Astrocyte of the cerebellum (primary cell): ENCODE data around the gene LRRC43.

Source experiments
- DNase-seq: peaks from one replicate; pipeline ENCODE4 v3.0.0-alpha.2; 2011; ENCODE audit warnings: low read depth
- H3K4me3 ChIP-seq: 2 replicates; pipeline ENCODE4 v1.5.1; 2011; ENCODE audit warnings: mild to moderate bottlenecking, low read depth, low read length, moderate library complexity
- in situ Hi-C: cut with HindIII; loops from 2 replicates; pipeline ENCODE4 v1.10.0; 2017; ENCODE audit warnings: low sequenced_read_pairs
- TF ChIP-seq, protein P1 (sequence below): IDR thresholded peaks from 2 replicates; pipeline ENCODE4 v1.5.1; 2012; ENCODE audit warnings: low read length, low read depth, moderate library complexity, mild to moderate bottlenecking; ENCODE audit errors: missing control alignments

Gene LRRC43

DNA sequence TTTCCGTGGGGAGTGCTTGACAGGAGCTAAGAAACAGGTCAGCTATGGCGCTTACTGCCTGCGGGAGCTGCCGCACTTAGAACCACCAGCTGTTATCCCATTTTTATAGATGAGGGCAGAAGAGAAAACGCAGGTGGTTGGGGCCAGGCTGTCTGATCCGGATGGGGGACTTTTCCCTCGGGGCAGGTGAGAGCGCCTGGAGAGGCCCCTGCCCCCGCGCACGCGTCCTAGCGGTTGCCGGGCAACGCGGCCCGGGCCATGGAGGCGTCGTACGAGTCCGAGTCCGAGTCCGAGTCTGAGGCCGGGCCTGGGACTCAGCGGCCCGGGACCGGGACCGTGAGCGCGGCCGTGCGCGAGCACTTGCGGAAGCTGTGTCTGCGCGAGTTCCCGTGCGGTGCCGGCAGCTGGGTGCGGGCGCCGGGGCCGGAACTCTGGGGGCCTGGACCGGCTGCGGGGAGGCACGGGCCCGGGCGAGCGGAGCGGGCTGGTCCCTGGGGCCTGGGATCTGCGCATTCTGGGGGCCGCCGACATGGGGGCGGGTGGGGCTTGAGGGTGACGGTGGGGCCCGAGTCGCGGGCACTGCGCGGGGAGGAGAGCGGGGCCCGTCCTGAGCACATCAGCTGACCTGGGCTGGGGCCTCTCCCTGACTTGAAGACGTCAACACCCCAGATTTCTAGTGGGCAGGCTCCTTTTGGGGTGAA, at the start of gene LRRC43:
LRRC43 (plus strand) TSS at position 237 of the 701 bp plus-strand sequence; CDS start at position 259, 22 bp downstream.
- DNase-seq = no peak
- TF ChIP-seq, protein P1, sequence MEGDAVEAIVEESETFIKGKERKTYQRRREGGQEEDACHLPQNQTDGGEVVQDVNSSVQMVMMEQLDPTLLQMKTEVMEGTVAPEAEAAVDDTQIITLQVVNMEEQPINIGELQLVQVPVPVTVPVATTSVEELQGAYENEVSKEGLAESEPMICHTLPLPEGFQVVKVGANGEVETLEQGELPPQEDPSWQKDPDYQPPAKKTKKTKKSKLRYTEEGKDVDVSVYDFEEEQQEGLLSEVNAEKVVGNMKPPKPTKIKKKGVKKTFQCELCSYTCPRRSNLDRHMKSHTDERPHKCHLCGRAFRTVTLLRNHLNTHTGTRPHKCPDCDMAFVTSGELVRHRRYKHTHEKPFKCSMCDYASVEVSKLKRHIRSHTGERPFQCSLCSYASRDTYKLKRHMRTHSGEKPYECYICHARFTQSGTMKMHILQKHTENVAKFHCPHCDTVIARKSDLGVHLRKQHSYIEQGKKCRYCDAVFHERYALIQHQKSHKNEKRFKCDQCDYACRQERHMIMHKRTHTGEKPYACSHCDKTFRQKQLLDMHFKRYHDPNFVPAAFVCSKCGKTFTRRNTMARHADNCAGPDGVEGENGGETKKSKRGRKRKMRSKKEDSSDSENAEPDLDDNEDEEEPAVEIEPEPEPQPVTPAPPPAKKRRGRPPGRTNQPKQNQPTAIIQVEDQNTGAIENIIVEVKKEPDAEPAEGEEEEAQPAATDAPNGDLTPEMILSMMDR = no peak
- H3K4me3 ChIP-seq = peak within 1 kb of the TSS; percentile 49
- in situ Hi-C loops = no loop called here

DNA sequence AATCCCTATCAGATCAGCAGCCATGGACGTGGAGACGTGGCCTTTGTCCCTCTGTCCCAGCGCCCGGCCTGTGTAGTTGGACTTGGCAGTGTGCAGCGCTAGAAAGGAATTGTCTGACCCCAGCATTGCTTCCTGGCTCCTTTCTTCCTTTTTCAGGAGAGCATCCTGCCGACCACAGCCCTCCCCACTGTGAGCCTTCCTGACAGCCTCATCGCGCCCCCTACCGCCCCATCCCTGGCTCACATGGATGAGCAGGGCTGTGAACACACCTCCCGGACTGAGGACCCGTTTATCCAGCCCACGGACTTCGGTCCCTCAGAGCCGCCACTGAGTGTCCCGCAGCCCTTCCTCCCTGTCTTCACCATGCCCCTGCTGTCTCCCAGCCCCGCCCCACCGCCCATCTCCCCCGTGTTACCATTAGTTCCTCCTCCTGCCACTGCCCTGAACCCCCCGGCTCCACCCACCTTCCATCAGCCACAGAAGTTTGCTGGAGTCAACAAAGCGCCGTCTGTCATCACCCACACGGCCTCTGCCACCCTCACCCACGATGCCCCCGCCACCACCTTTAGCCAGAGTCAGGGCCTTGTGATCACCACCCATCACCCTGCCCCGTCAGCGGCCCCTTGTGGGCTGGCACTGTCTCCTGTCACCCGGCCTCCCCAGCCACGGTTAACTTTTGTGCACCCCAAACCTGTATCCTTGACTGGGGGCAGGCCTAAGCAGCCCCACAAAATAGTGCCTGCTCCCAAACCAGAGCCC, 49.6 kb upstream of the LRRC43 start:
- no peak overlapping the region for H3K4me3 ChIP-seq
- no peak for DNase-seq
- in situ Hi-C loops = no loop called here
- TF ChIP-seq, protein P1 = no peak

GRCh38 chr12:122135437-122136031, 47.4 kb upstream of the LRRC43 start:
- in situ Hi-C loops = no loop called here
- H3K4me3 ChIP-seq = no peak overlapping the region
- DNase-seq = no peak
- TF ChIP-seq, protein P1 = no peak

- TF ChIP-seq, protein P1 = peak; percentile 35
- no peak for DNase-seq
- in situ Hi-C loops = no loop called here
- no peak overlapping the region for H3K4me3 ChIP-seq
These were observed 45.7 kb upstream of the LRRC43 start for GRCh38 chr12:122137229-122137628.

GRCh38 chr12:122137681-122138080, 45.2 kb upstream of the LRRC43 start:
- TF ChIP-seq, protein P1 = no peak
- no peak overlapping the region for H3K4me3 ChIP-seq
- in situ Hi-C loops = no loop called here
- no peak for DNase-seq

GRCh38 chr12:122138181-122138580, 44.7 kb upstream of the LRRC43 start:
- DNase-seq = no peak
- TF ChIP-seq, protein P1 = no peak
- in situ Hi-C loops = no loop called here
- H3K4me3 ChIP-seq = no peak overlapping the region
